ENCODE results near the gene CHRNB1.

CHRNB1 gene

GRCh38 chr17:7495906-7496434, 51.1 kb downstream of the CHRNB1 start:
- Mint-ChIP-seq H3K27me3 (no peaks in the 10 kb centered on the region), H3K4me1 (ENCODE audit: low read depth) (peaks cover 18% of the 10 kb centered on the region), H3K27ac (no peak overlapping the region), H3K4me3 (no peak overlapping the region), H3K36me3 (ENCODE audit: low read depth) (peaks cover 74% of the 10 kb centered on the region), H3K9me3 (no peaks in the 10 kb centered on the region)

- Mint-ChIP-seq H3K27me3 (no peaks in the 10 kb centered on the region), H3K27ac (no peak overlapping the region), H3K4me3 (no peak overlapping the region), H3K9me3 (no peaks in the 10 kb centered on the region), H3K4me1 (ENCODE audit: low read depth) (peaks cover 13% of the 10 kb centered on the region), H3K36me3 (ENCODE audit: low read depth) (peaks cover 77% of the 10 kb centered on the region)
These were observed 51.8 kb downstream of the CHRNB1 start for GRCh38 chr17:7496470-7497183.

- H3K4me1 Mint-ChIP-seq (ENCODE audit: low read depth) = peaks cover 9% of the 10 kb centered on the region
- H3K36me3 Mint-ChIP-seq (ENCODE audit: low read depth) = peaks cover 78% of the 10 kb centered on the region
- H3K9me3 Mint-ChIP-seq = no peaks in the 10 kb centered on the region
- no peak overlapping the region for H3K4me3 Mint-ChIP-seq
- H3K27ac Mint-ChIP-seq = no peak overlapping the region
- no peaks in the 10 kb centered on the region for H3K27me3 Mint-ChIP-seq
These were observed 52.4 kb downstream of the CHRNB1 start for GRCh38 chr17:7497228-7497627.

GRCh38 chr17:7497636-7498035, 52.8 kb downstream of the CHRNB1 start:
- peaks cover 8% of the 10 kb centered on the region for H3K4me1 Mint-ChIP-seq (ENCODE audit: low read depth)
- no peak overlapping the region for H3K27ac Mint-ChIP-seq
- peaks cover 81% of the 10 kb centered on the region for H3K36me3 Mint-ChIP-seq (ENCODE audit: low read depth)
- H3K27me3 Mint-ChIP-seq = no peaks in the 10 kb centered on the region
- H3K9me3 Mint-ChIP-seq = no peaks in the 10 kb centered on the region
- H3K4me3 Mint-ChIP-seq = no peak overlapping the region

GRCh38 chr17:7499161-7499560, 54.3 kb downstream of the CHRNB1 start:
- Mint-ChIP-seq H3K9me3 (no peaks in the 10 kb centered on the region), H3K27me3 (no peaks in the 10 kb centered on the region), H3K27ac (no peak overlapping the region), H3K4me3 (no peak overlapping the region), H3K36me3 (ENCODE audit: low read depth) (peaks cover 80% of the 10 kb centered on the region), H3K4me1 (ENCODE audit: low read depth) (no peaks in the 10 kb centered on the region)

- no peaks in the 10 kb centered on the region for H3K4me1 Mint-ChIP-seq (ENCODE audit: low read depth)
- H3K36me3 Mint-ChIP-seq (ENCODE audit: low read depth) = peaks cover 77% of the 10 kb centered on the region
- no peaks in the 10 kb centered on the region for H3K9me3 Mint-ChIP-seq
- H3K4me3 Mint-ChIP-seq = no peak overlapping the region
- H3K27ac Mint-ChIP-seq = no peak overlapping the region
- no peaks in the 10 kb centered on the region for H3K27me3 Mint-ChIP-seq
These were observed 56.9 kb downstream of the CHRNB1 start for GRCh38 chr17:7501729-7502128.

GRCh38 chr17:7502171-7502847, 57.4 kb downstream of the CHRNB1 start:
- no peak overlapping the region for H3K27ac Mint-ChIP-seq
- no peak overlapping the region for H3K4me3 Mint-ChIP-seq
- H3K36me3 Mint-ChIP-seq (ENCODE audit: low read depth) = peaks cover 75% of the 10 kb centered on the region
- no peaks in the 10 kb centered on the region for H3K27me3 Mint-ChIP-seq
- H3K9me3 Mint-ChIP-seq = no peaks in the 10 kb centered on the region
- no peaks in the 10 kb centered on the region for H3K4me1 Mint-ChIP-seq (ENCODE audit: low read depth)

GRCh38 chr17:7502987-7503386, 58.1 kb downstream of the CHRNB1 start:
- Mint-ChIP-seq H3K4me3 (no peak overlapping the region), H3K36me3 (ENCODE audit: low read depth) (peaks cover 80% of the 10 kb centered on the region), H3K27ac (no peak overlapping the region), H3K9me3 (no peaks in the 10 kb centered on the region), H3K4me1 (ENCODE audit: low read depth) (no peaks in the 10 kb centered on the region), H3K27me3 (no peaks in the 10 kb centered on the region)

- no peaks in the 10 kb centered on the region for H3K27me3 Mint-ChIP-seq
- H3K4me1 Mint-ChIP-seq (ENCODE audit: low read depth) = no peaks in the 10 kb centered on the region
- peak overlapping the region; percentile 63 for H3K27ac Mint-ChIP-seq
- no peaks in the 10 kb centered on the region for H3K9me3 Mint-ChIP-seq
- peaks cover 81% of the 10 kb centered on the region for H3K36me3 Mint-ChIP-seq (ENCODE audit: low read depth)
- no peak overlapping the region for H3K4me3 Mint-ChIP-seq
These were observed 58.7 kb downstream of the CHRNB1 start for GRCh38 chr17:7503521-7503920.
